Stomach (tissue), 4 donors: ENCODE results near the gene ATG4C.

ENCODE experiments used
- EP300 ChIP-seq: sonication (generic); formaldehyde crosslinking; IDR thresholded peaks from one replicate; pipeline ENCODE4 v1.6.1; 2017; ENCODE audit warnings: antibody characterized with exemption
- POLR2A ChIP-seq, 4 donors: fragments of 450-650 bp; IDR thresholded peaks; one replicate each; pipeline ENCODE4 v1.6.1; 2016; ENCODE audit warnings: antibody characterized with exemption in 4 of 4, control low read depth in 2 of 4, mild to moderate bottlenecking in 1 of 4, moderate library complexity in 1 of 4
- POLR2AphosphoS5 ChIP-seq, 3 donors: sonication (generic); formaldehyde crosslinking; IDR thresholded peaks; one replicate each; pipeline ENCODE4 v1.6.1; 2016; ENCODE audit warnings: antibody characterized with exemption in 3 of 3
- TF ChIP-seq, protein P1 (sequence below), 7 experiments: fragments of 450-650 bp in 4 of 7; fragments of 200-600 bp in 3 of 7; sonication (generic) in 3 of 7; IDR thresholded peaks; one replicate each; pipeline ENCODE4 v1.5.1; 2016 to 2019; ENCODE audit warnings: antibody characterized with exemption in 7 of 7, control low read depth in 2 of 7, mild to moderate bottlenecking in 1 of 7

DNA sequence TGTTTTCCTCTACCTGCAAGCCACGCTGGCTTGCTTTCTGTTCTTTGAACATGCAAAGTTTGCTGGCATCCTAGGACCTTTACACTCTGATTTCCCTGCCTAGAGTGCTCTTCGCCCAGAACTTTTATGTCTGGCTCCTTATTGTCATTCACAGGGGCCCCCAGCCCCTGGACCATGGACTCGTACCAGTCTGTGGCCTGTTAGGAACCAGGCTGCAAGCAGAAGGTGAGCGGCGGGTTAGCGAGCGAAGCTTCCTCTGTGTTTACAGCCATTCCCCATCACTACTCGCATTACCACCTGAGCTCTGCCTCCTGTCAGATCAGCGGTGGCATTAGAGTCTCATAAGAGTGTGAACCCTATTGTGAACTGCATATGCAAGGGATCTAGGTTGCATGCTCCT, 73.0 kb downstream of the ATG4C start:
- TF ChIP-seq, protein P1, sequence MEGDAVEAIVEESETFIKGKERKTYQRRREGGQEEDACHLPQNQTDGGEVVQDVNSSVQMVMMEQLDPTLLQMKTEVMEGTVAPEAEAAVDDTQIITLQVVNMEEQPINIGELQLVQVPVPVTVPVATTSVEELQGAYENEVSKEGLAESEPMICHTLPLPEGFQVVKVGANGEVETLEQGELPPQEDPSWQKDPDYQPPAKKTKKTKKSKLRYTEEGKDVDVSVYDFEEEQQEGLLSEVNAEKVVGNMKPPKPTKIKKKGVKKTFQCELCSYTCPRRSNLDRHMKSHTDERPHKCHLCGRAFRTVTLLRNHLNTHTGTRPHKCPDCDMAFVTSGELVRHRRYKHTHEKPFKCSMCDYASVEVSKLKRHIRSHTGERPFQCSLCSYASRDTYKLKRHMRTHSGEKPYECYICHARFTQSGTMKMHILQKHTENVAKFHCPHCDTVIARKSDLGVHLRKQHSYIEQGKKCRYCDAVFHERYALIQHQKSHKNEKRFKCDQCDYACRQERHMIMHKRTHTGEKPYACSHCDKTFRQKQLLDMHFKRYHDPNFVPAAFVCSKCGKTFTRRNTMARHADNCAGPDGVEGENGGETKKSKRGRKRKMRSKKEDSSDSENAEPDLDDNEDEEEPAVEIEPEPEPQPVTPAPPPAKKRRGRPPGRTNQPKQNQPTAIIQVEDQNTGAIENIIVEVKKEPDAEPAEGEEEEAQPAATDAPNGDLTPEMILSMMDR (IDR thresholded peaks at IDR 0.05): no peak
- TF ChIP-seq POLR2A (IDR thresholded peaks at IDR 0.05) (no peak), EP300 (no peak), POLR2AphosphoS5 (IDR thresholded peaks at IDR 0.05) (no peak)
